ENCODE data around the gene ZNF778.

Gene ZNF778

GRCh38 chr16:89217388-89218191 is at the start of gene ZNF778:
Gene ZNF778, plus strand, starts transcription at chr16:89217703. Its CDS starts 3,425 bp downstream, at chr16:89221128.
- DNase-seq (ENCODE audit: low spot score), result peak; percentile 94

GRCh38 chr16:89168381-89169189 is 48.9 kb upstream of the ZNF778 start:
- no peak for DNase-seq (ENCODE audit: low spot score)

- DNase-seq (ENCODE audit: low spot score), result no peak
These were observed 47.7 kb upstream of the ZNF778 start for GRCh38 chr16:89169778-89170177.

DNA sequence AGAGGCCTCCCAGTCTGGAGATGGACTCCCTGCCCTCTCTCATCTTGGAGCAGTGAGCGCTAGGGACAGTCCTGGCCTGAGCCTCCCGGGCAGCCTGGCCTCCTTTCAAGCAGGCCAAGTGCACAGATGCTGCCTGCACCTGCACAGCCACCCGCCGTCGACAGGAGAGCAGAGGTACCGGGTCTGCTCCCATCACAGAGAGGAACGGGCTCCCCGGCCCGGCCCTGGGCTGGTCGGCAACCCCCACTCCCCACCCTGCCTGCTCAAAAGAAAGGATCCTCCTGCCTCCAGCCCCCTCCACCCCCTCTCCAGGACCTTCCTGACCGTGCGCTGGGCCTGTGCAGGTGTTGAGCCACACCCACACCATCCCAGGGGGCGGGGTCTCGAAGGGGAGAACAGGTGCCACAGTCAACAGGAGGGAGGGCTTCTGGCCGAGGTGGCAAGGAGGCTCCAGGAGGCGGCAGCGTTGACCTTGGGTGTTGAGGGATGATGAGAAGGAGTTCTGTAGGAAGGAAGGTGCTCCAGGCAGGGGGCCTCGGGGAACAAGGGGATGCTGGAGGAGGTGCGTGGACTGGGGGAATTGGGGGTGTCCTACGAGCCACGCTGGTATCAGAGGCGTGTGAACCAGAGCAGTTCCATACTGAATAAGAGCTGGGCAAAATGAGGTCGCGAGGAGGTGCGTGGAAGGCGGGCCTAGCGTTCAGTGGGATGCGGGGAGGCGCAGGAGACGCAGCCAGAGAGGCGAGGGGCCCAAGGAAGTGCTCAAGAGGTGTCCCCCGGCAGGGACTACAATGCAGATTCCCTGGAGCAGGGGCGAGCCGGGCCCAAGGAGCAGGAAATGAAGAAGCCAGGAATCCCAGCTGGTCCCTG is 46.9 kb upstream of the ZNF778 start:
- DNase-seq (ENCODE audit: low spot score), result no peak

DNA sequence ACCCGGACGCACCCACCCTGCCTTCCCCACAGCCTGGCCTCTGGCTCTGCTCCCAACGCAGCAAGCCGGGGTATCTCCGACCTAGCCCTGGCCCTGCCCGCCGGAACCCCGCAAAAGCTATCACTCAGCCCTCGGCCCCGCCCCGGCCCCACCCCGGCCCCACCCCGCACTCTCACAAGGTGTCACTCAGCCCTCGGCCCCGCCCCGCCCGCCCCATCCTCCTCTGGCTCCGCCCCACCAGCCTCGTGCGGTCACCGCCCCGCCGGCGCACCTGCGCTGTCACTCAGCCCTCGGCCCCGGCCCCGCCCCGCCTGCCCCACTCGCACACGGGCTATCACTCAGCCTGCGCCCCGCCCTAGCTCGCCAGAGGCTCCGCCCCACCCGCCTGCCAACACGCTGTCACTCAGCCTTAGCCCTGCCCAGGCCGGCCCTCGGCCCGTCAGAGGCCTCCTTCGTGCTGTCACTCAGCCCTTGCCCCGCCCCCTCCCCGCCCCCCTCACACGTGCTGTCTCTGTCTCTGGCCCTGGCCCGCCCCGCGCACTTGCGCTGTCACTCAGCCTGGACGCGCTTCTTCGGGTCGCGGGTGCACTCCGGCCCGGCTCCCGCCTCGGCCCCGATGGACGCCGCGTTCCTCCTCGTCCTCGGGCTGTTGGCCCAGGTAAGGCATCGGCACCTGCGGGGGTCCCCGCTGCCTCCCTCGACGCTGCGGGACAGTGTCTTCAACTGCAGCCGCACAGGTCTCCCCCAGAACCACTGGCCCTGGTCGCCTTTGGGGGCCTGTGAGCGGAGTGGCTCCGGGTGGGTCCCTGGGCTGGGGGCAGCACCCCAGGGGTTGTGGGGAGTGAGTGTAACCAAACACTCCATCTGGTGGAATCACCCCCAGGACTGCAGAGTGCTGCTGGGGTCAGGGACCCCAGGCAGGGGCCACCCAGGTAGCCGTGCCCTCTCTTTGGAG is 46.0 kb upstream of the ZNF778 start, which contains the start of gene CDH15:
Gene CDH15, plus strand, starts transcription at position 533 of the 955 bp plus-strand sequence. Its CDS starts 84 bp downstream, at position 617.
- peak; percentile 96 for DNase-seq (ENCODE audit: low spot score)

- no peak for DNase-seq (ENCODE audit: low spot score)
These were observed 45.4 kb upstream of the ZNF778 start for GRCh38 chr16:89172171-89172527.

GRCh38 chr16:89172528-89173173 is 44.9 kb upstream of the ZNF778 start:
- DNase-seq (ENCODE audit: low spot score), result no peak

DNA sequence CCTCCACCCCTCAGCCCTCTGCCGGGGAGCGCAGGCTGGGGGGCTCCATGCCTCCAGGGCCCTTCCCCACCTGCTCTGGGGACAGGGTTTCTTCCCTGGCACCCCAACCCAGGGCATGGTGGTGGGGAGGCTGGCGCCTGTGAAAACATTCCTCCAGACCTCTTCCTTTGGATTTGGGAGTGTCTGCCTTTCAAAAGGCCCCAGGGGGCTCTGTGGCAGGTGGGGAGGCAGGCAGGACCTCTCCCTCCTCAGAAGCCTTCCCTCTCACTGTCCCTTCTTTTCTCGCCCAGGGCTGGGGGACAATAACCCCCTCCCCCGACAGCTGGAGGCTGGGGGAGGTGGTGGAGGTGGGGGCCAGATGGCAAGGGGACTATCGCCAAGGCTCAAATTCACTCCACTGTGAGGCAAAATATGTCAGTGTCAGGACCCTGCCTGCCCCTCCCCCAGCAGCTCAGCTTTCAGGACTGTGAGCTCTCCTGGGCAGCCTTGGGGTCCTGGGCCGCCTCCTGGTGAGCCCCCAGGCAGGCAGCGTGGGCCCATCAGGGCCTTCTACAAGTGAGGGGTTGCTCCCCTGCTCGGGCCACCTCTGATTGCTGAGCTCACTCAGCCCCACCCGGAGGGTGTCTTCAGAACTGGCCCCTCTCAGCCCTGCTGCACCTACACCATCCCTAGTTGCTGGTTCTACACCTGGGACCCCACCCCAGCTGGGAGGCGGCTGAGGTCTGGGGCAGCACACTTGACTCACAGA is 44.2 kb upstream of the ZNF778 start:
- DNase-seq (ENCODE audit: low spot score), result no peak

DNA sequence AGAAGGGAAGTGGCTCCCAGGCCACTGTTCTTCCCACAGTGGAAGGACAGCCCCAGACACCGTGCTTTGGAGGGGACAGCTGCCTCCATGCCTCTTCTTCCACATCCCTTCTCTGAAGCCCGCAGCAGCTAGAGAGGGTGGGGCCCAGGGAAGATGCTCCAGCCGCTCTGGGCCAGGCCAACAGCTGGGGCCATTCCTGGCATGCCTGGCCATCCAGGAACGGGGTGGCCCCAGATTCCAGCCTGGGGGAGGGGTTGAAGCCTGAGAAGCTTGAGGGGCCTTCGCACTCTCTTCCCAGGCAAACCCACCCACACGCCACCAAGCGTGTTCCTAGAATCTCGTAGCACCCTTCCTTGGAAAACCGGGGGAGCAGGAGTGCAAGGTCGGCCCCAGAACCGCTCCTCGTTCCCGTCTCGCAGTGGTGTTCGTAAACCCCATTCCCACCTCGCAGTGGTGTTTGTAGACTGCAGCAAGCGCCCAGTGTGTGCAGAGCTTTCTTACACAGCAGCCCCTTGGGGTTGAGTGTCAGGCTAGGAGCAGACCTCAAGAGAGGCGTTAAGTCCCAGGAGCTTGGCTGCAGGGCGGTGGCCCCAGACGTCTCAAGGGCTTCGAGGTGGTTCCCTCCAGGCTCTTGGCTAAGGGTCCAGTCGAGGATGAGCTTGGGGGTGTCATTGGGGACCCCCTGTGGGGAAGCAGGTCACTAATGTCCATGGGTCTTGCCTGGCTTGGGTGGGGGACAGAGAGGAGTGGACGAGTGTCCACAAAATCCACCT is 43.3 kb upstream of the ZNF778 start:
- no peak for DNase-seq (ENCODE audit: low spot score)

DNA sequence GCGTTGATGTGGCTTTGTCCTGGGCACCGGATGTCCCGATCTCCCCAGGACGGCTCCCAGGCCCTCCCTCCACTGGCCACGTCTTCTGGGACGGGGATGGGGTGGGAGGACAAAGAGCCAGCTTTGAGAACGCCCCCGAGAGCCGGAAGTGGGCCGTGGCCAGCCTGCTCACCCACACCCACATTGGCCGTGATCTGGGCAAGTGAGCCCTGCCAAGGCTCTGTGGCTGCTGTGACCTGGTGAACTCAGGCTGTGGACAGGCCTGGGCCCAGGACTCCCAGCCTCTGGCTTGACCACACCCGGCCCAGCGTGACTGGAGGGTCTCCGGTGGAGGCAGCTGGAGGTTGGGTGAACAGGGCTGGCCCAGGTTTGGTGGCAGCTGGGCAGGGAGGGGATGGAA is 42.6 kb upstream of the ZNF778 start:
- DNase-seq (ENCODE audit: low spot score), result no peak

DNA sequence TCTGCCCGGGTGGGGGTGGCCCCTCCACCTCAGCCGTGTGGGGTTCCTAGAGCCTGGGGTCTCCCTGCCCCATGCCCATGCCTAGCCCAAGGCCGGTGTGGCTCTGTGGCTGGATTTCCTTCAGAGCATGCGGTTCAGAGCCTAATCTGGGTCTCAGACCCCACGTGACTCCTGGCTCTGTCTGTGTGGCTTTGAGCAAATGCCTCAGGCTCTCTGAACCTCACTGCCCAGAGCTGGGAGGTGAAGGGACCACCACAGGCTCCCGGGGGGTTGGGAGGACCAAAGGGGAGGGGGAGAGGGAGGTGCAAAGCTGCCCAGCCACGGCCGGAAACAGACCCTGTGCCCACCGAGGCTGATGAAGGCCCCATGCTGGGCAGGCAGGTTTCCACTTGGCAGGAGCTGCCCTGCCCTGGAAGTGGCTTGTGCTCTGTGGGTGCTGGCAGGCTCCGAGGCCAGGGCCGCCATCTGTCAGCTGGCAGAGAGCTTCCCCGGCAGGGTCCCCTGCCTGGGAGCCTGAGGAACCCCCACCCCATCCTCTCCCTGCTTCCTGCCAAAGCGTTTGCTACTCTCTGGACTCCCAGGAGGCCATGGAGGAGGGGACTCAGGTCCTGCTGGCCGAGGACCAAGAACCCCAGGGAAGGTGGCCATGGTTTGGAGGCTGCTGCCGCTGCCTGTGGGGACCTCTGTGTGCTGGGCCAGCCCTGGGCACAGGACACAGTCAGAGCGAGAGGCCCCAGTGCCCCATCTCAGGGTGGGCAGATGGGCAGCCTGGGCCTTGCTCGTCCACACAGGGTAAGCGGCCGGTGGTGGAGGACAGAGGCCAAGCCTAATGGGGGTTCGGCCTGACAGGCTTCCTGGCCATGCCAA is 42.0 kb upstream of the ZNF778 start:
- no peak for DNase-seq (ENCODE audit: low spot score)

DNA sequence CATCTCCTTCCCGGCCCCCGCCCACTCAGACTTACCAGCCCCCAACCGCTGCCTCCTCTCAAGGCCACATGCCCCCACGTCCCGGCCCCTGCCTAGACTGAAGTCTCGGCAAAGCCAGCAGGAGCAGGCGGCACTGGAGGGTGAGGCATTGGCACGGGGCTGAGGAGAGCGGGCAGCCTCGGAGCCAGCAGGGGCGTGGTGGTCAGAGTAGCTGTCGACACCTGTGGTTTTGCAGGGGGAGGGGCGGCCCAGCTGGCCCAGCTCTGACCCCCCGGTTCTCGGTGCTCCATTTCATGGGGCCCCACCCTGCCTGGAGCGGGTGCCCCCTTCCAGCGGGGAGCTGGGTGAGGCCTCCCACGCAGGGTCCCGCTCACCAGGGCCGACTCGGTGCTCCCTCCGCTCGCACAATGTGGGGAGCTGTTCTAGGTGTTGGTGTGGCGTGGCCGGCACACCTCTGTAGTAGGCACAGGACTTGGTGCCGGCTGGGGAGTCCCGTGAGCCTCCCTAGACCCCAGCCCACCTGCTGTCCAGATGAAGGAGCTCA is 41.3 kb upstream of the ZNF778 start:
- DNase-seq (ENCODE audit: low spot score), result no peak

GRCh38 chr16:89176717-89177116 is 40.8 kb upstream of the ZNF778 start:
- no peak for DNase-seq (ENCODE audit: low spot score)

DNA sequence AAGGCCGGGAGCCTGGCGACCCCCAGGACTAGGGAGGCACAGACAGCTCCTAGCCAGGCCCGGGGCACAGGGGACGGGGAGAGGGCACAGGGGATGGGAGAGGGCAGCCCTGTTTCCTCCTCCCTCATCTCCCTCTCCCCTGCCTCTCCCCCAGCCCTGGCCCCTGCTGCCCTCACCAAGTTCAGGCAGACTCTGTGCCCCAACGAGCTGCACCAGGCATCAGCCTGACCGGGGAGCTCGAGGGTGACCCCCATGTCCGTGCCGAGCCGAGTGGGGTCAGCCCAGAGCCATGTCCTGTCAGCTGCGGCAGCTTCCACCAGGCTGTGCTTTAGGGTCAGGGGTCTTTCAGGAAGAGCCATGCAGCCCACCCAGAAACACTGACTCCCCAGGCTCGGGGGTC is 40.0 kb upstream of the ZNF778 start:
- DNase-seq (ENCODE audit: low spot score), result no peak

DNA sequence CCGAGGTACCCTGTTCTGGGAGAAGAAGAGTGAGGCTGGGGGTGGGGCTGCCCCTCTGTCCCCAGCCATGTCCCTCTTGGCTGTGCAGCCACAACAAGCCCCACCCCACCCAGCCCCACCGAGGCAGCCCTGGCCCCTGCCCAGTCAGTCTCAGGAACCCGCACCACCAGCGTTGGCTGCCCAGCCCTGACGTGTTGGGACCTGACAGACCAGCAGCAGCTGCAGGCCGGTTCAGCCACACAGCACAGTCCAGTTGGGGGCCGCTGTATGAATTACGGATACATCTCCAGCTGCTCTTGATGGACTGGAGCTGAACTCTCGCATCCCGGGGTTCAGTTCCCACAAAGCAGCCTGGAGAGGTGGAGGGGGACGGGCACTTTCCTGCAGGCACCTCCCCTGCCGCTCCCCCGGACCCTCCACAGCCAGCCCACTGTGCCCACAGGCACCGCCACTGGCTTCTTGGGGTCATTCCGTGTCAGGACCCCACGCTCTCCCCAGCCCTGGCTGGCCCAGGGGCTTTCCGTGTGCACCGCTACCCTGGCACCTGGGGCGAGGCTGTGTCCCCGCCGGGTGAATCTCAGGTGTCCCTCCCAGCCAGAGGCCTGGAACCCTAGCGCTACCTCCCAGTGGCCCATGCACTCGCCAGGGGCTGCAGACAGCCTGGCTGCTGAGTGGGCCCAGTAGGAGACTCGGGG is 38.9 kb upstream of the ZNF778 start:
- no peak for DNase-seq (ENCODE audit: low spot score)

GRCh38 chr16:89179148-89179484 is 38.4 kb upstream of the ZNF778 start:
- no peak for DNase-seq (ENCODE audit: low spot score)

GRCh38 chr16:89179656-89180315 is 37.7 kb upstream of the ZNF778 start:
- no peak for DNase-seq (ENCODE audit: low spot score)
